Esophagus squamous epithelium (tissue), 5 donors: ENCODE data around the gene ZNF813. TPM values are rescaled to one million over a fixed set of nuclear protein-coding genes. Genes with fewer than 3 reads are reported as not detected.
"Not testable (repeated sequence)": the region's sequence is repeated elsewhere in the genome, so short reads cannot be mapped to it uniquely, and the experiment has no call there.

Experiments used
- DNase-seq: peaks from one replicate; lab custom pipeline; 2025; lab: John Stamatoyannopoulos, UW
- H3K27ac ChIP-seq, 4 donors: fragments of 200-600 bp; sonication (generic); one replicate each; pipeline ENCODE4 v1.5.1; 2016 to 2019; ENCODE audit warnings: mild to moderate bottlenecking in 1 of 4
- H3K27me3 ChIP-seq, 4 donors: fragments of 200-600 bp; sonication (generic); 1 replicate in 3 of 4; 2 replicates in 1 of 4; pipeline versions ENCODE4 v1.5.1 to v1.6.0; 2017 to 2021; ENCODE audit warnings: antibody characterized with exemption in 1 of 4
- H3K36me3 ChIP-seq, 3 donors: fragments of 200-600 bp; sonication (generic); one replicate each; pipeline ENCODE4 v1.5.1; 2016 to 2019
- H3K4me1 ChIP-seq, 3 donors: fragments of 200-600 bp; sonication (generic); one replicate each; pipeline ENCODE4 v1.5.1; 2017 to 2019
- H3K4me3 ChIP-seq, 4 donors: fragments of 200-600 bp; sonication (generic); 1 replicate in 3 of 4; 2 replicates in 1 of 4; pipeline ENCODE4 v1.5.1; 2016 to 2019; ENCODE audit warnings: mild to moderate bottlenecking in 2 of 4, moderate library complexity in 1 of 4
- H3K9me3 ChIP-seq, 3 donors: fragments of 200-600 bp; sonication (generic); one replicate each; pipeline ENCODE4 v1.5.1; 2016 to 2019
- POLR2A ChIP-seq, 4 donors: fragments of 450-650 bp; IDR thresholded peaks; one replicate each; pipeline ENCODE4 v1.6.1; 2017; ENCODE audit warnings: antibody characterized with exemption in 4 of 4, mild to moderate bottlenecking in 4 of 4, moderate library complexity in 3 of 4
- WGBS, 2 donors: methylation state at CpG; one replicate each; pipeline ENCODE4 v1.1.5; 2018; 5-methylcytosine and 5-hydroxymethylcytosine counted together
- intact Hi-C: fragments of 100-400 bp; cut with DNase I; formaldehyde crosslinking; loops from one replicate; pipeline ENCODE4 v1.15.0; 2022
- total RNA-seq, 4 donors: library from RNA; depleted of rRNA; stranded (reverse); fragments of >200 nt; gene quantifications; one replicate each; pipeline ENCODE4 v1.1.0, GENCODE V29; 2016
- TF ChIP-seq, protein P1 (sequence below), 6 experiments: fragments of 450-650 bp in 4 of 6; fragments of 200-600 bp in 2 of 6; sonication (generic) in 2 of 6; IDR thresholded peaks; one replicate each; pipeline ENCODE4 v1.5.1; 2016 to 2019; ENCODE audit warnings: antibody characterized with exemption in 6 of 6, mild to moderate bottlenecking in 4 of 6, moderate library complexity in 4 of 6
- donor health status: DM: yes; HTN: yes; CAD: no.

Gene ZNF813
- total RNA-seq, 4 donors from 2014 or later = 1.2 to 3.2 (median 2.5) TPM

DNA sequence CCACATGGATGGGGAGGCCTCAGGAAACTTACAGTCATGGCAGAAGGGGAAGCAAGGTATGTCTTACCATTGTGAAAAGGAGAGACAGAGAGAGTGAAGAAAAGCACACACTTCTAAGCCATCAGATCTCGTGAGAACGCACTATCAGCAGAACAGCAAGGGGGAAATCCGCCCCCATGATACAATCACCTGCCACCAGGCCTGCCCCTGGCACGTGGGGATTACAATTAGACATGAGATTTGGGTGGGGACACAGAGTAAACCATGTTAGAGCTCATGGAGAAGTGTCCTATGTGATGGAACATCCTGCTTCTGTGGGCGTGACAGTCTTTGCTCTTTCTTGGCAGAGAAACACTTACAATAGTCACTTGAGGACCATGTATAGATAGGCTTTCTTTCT lies 42.3 kb downstream of the ZNF813 start:
- Histone ChIP-seq H3K36me3 (no peaks in the 10 kb centered on the region), H3K9me3 (peaks cover 0 to 6% (median 0%) of the 10 kb centered on the region in 3 donors), H3K4me3 (no peak overlapping the region), H3K27me3 (no peaks in the 10 kb centered on the region), H3K27ac (no peak overlapping the region), H3K4me1 (peaks cover 0 to 2% (median 0%) of the 10 kb centered on the region in 3 donors)
- TF ChIP-seq POLR2A (IDR thresholded peaks at IDR 0.05) = no peak
- TF ChIP-seq, protein P1, sequence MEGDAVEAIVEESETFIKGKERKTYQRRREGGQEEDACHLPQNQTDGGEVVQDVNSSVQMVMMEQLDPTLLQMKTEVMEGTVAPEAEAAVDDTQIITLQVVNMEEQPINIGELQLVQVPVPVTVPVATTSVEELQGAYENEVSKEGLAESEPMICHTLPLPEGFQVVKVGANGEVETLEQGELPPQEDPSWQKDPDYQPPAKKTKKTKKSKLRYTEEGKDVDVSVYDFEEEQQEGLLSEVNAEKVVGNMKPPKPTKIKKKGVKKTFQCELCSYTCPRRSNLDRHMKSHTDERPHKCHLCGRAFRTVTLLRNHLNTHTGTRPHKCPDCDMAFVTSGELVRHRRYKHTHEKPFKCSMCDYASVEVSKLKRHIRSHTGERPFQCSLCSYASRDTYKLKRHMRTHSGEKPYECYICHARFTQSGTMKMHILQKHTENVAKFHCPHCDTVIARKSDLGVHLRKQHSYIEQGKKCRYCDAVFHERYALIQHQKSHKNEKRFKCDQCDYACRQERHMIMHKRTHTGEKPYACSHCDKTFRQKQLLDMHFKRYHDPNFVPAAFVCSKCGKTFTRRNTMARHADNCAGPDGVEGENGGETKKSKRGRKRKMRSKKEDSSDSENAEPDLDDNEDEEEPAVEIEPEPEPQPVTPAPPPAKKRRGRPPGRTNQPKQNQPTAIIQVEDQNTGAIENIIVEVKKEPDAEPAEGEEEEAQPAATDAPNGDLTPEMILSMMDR (IDR thresholded peaks at IDR 0.05) = no peak
- DNase-seq = no peak
- WGBS, 2 donors = 57 to 67% methylated on average over 5 of the region's 5 CpGs
- intact Hi-C loops = no loop called here

DNA sequence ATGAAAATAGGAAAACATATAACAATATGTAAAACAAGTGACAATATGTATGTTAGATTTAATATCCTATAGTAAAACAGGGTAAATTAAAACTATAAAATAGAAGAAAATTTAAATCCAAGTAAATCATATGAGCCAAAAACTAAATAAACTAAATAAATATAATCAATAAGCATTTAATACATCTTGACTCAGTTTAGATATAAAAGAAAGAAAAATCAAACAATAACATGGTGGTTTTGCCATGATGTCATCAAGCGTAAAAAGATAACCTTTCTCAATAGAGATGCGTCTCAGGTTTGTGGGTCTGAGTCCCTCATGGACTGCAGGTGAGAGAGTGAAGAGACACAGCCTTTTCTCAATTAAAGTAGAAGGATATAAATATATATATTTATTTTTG lies 43.8 kb downstream of the ZNF813 start:
- no peaks in the 10 kb centered on the region for H3K27me3 ChIP-seq
- peaks cover 0 to 6% (median 0%) of the 10 kb centered on the region in 3 donors for H3K9me3 ChIP-seq
- no peak overlapping the region for H3K27ac ChIP-seq
- H3K4me3 ChIP-seq = no peak overlapping the region
- no peaks in the 10 kb centered on the region for H3K4me1 ChIP-seq
- intact Hi-C loops = no loop called here
- no peak for DNase-seq
- 90 to 97% methylated on average over 2 of the region's 2 CpGs for WGBS, 2 donors
- no peak for TF ChIP-seq POLR2A (IDR thresholded peaks at IDR 0.05)
- TF ChIP-seq, protein P1 (IDR thresholded peaks at IDR 0.05) = no peak
- H3K36me3 ChIP-seq = no peaks in the 10 kb centered on the region

DNA sequence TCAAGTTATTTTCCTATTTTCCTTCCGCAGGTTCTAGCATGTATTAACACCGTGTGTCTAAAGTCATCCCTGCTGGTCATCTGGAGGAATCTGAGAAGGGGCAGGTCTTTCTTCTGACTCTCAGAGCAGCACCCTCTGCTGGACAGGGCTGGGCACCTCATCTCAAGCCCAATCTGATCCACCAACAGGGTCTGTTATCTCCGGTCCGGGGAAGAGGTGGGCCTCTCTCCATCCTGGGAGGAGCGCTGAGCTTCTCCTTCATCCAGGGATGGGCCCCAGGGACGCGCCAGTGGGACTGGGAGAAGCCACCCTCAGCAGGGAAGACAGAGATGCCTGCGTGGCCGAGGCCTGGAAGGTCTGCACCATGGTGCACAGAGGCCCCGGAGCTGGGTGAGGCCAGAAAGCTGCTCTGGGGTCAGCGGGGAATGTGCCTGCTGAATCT lies 44.4 kb downstream of the ZNF813 start:
- WGBS, 2 donors = 0% methylated on average over 2 of the region's 11 CpGs
- Histone ChIP-seq H3K36me3 (no peaks in the 10 kb centered on the region), H3K4me1 (no peaks in the 10 kb centered on the region), H3K4me3 (no peak overlapping the region), H3K27ac (no peak overlapping the region), H3K9me3 (peaks cover 0 to 6% (median 0%) of the 10 kb centered on the region in 3 donors), H3K27me3 (no peaks in the 10 kb centered on the region)
- intact Hi-C loops = no loop called here
- TF ChIP-seq, protein P1 (IDR thresholded peaks at IDR 0.05) = peak; percentile 25 to 62 (median 52)
- no peak for TF ChIP-seq POLR2A (IDR thresholded peaks at IDR 0.05)
- no peak for DNase-seq

DNA sequence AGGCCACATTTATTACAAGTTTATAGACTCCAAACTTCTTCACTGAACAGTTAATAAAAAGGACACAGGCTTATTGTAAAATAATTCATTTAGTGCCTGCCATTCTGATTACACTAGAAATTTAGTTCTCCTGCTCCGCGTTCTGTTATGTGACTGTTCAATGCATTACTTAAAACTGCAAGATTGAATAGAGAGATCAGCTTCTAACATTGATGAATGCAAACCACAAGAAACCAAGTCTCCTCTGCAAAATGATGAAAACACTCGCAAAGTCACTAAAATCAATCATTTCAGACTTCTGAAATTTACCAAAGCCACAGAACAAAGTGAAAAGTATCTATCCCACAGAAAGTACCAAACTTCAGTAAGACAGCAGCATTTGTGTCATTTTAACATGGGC lies 47.5 kb downstream of the ZNF813 start:
- intact Hi-C loops = not testable (repeated sequence)

DNA sequence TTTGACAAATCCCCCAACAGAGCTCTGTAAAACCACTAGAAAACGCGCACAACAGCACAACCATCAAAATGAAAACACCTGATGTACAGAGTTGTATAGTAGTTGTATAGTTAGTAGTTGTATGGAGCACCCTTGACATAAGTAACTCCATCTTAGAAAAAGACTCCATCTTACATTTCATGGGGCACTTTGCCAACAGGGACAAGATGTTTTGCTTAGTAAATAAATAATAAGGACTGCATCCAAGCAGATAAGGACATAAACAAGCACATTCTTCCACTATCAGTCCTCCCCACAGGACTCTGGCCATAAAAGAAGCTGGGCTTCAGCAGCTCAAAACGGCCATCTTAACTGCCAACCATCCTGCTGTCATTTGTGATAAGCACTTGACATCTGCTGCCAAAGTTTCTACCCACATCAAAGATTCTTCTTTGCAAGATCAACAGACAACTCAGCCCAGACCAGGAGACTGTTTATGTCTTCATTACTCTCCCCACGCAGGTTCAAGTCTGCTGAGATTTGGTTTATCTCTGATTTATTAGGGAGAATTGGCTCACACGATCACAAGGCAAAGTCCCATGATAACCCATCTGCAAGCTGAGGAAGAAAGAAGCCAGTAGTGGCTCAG lies 49.7 kb downstream of the ZNF813 start:
- no peak overlapping the region for H3K4me3 ChIP-seq
- 69 to 71% methylated on average over 4 to 5 of the region's 5 CpGs for WGBS, 2 donors
- TF ChIP-seq POLR2A (IDR thresholded peaks at IDR 0.05) = no peak
- TF ChIP-seq, protein P1 (IDR thresholded peaks at IDR 0.05) = no peak
- H3K4me1 ChIP-seq = peaks cover 6 to 20% (median 6%) of the 10 kb centered on the region in 3 donors
- no peaks in the 10 kb centered on the region for H3K36me3 ChIP-seq
- peaks cover 0 to 16% (median 4%) of the 10 kb centered on the region in 3 donors for H3K9me3 ChIP-seq
- DNase-seq = no peak
- H3K27ac ChIP-seq = no peak overlapping the region
- no peaks in the 10 kb centered on the region for H3K27me3 ChIP-seq
- intact Hi-C loops = no loop called here

More for the DNA sequence above, 47.5 kb downstream of the ZNF813 start:
- WGBS, 2 donors = 77 to 100% methylated on average over 3 of the region's 3 CpGs
- H3K27me3 ChIP-seq, H3K27ac ChIP-seq, H3K4me3 ChIP-seq, H3K4me1 ChIP-seq, H3K36me3 ChIP-seq, DNase-seq: not testable (repeated sequence)
- peaks cover 0 to 11% (median 1%) of the 10 kb centered on the region in 3 donors for H3K9me3 ChIP-seq
